Caco-2 (cell line): ENCODE measurements around the gene DEFB129. TPM values are rescaled to one million over a fixed set of nuclear protein-coding genes. Genes with fewer than 3 reads are reported as not detected.

ENCODE experiments used
- BruUV-seq: library from RNA; stranded (reverse); fragments of 400-500 nt; replicated peaks from 2 replicates; lab custom pipeline; 2021; lab: Mats Ljungman, UMichigan
- CTCF ChIA-PET: fragments of 300-600 bp; sonication (Branson Sonifier 250); formaldehyde crosslinking; loops from one replicate; lab custom pipeline; 2022; ENCODE audit warnings: antibody characterized with exemption; lab: Charles Lee
- POLR2A ChIA-PET: fragments of 300-600 bp; sonication (Branson Sonifier 250); formaldehyde crosslinking; loops from one replicate; lab custom pipeline; 2022; ENCODE audit warnings: antibody characterized with exemption; lab: Charles Lee
- DNase-seq, 2 experiments: peaks; one replicate each; pipeline versions ENCODE4 v3.0.0 to v3.0.0-alpha.2; 2020 to 2022
- H3K27me3 ChIP-seq: replicated peaks from 2 replicates; pipeline ENCODE4 v1.6.0; 2011; ENCODE audit warnings: low read length; ENCODE audit not compliant: control insufficient read depth, insufficient read depth
- H3K36me3 ChIP-seq: 2 replicates; pipeline ENCODE4 v1.5.1; 2011; ENCODE audit warnings: low read length; ENCODE audit not compliant: control insufficient read depth, insufficient read depth
- H3K4me1 ChIP-seq: fragments of 250-450 bp; sonication (Bioruptor Pico); 2 replicates; pipeline ENCODE4 v1.5.1; 2020; ENCODE audit warnings: mild to moderate bottlenecking
- H3K4me3 ChIP-seq: 2 replicates; pipeline ENCODE4 v1.5.1; 2011; ENCODE audit warnings: low read depth, mild to moderate bottlenecking, control low read depth, low read length
- H3K9me3 ChIP-seq: fragments of 250-450 bp; sonication (Bioruptor Pico); 2 replicates; pipeline ENCODE4 v1.5.1; 2020; ENCODE audit warnings: mild to moderate bottlenecking, moderate library complexity
- H3K27ac Mint-ChIP-seq: one replicate; pipeline ENCODE4 v1.8.0; 2022; ENCODE audit warnings: mixed read lengths; ENCODE audit not compliant: unreplicated experiment
- H3K27me3 Mint-ChIP-seq: one replicate; pipeline ENCODE4 v1.8.0; 2022; ENCODE audit warnings: mixed read lengths; ENCODE audit not compliant: insufficient read depth, unreplicated experiment
- H3K36me3 Mint-ChIP-seq: one replicate; pipeline ENCODE4 v1.8.0; 2022; ENCODE audit warnings: mild to moderate bottlenecking, mixed read lengths; ENCODE audit not compliant: insufficient read depth, unreplicated experiment
- H3K4me1 Mint-ChIP-seq: one replicate; pipeline ENCODE4 v1.8.0; 2022; ENCODE audit warnings: low read depth, mixed read lengths; ENCODE audit not compliant: unreplicated experiment
- H3K4me3 Mint-ChIP-seq: one replicate; pipeline ENCODE4 v1.8.0; 2022; ENCODE audit warnings: mild to moderate bottlenecking, moderate library complexity, mixed read lengths; ENCODE audit not compliant: unreplicated experiment
- H3K9me3 Mint-ChIP-seq: one replicate; pipeline ENCODE4 v1.8.0; 2022; ENCODE audit warnings: mixed read lengths; ENCODE audit not compliant: unreplicated experiment
- CTCF ChIP-seq, 2 experiments: fragments of 200-600 bp in 1 of 2; IDR thresholded peaks; 1 replicate in 1 of 2; 2 replicates in 1 of 2; pipeline versions ENCODE4 v1.5.1 to v1.8.0; 2011 to 2022; ENCODE audit warnings: antibody characterized with exemption in 1 of 2, control low read depth in 1 of 2, inconsistent platforms in 1 of 2, low read depth in 1 of 2, low read length in 1 of 2, mild to moderate bottlenecking in 1 of 2, moderate library complexity in 1 of 2; ENCODE audit not compliant: insufficient read depth in 1 of 2, severe bottlenecking in 1 of 2, unreplicated experiment in 1 of 2
- intact Hi-C: fragments of 100-400 bp; cut with micrococcal nuclease; formaldehyde crosslinking; loops from one replicate; pipeline ENCODE4 v1.10.0; 2022; ENCODE audit not compliant: unreplicated experiment
- total RNA-seq: library from RNA; stranded (reverse); gene quantifications from 2 replicates; pipeline ENCODE4 v1.2.3, GENCODE V29; 2022

DEFB129 gene
- total RNA-seq, 1 experiment from 2014 or later = not detected

- no peak for TF ChIP-seq CTCF (IDR thresholded peaks at IDR 0.05; ENCODE audit: insufficient read depth in 1 of 2, low read depth in 1 of 2, low read length in 1 of 2, severe bottlenecking in 1 of 2, unreplicated experiment in 1 of 2)
- no peaks in the 10 kb centered on the region for H3K4me1 Mint-ChIP-seq
- intact Hi-C loops = no loop called here
- BruUV-seq = no TSS peak
- ChIA-PET CTCF (no interaction called here), POLR2A (no interaction called here)
- H3K4me3 Mint-ChIP-seq = no peak within 1 kb of the TSS
- Histone ChIP-seq H3K27me3 (no peaks in the 10 kb centered on the region), H3K9me3 (peaks cover 18% of the 10 kb centered on the region), H3K4me3 (no peak within 1 kb of the TSS), H3K4me1 (peaks cover 8% of the 10 kb centered on the region), H3K36me3 (no peaks in the 10 kb centered on the region)
- no peaks in the 10 kb centered on the region for H3K27me3 Mint-ChIP-seq
- H3K36me3 Mint-ChIP-seq = no peaks in the 10 kb centered on the region
- peaks cover 11% of the 10 kb centered on the region for H3K9me3 Mint-ChIP-seq
- H3K27ac Mint-ChIP-seq = no peak within 1 kb of the TSS
- DNase-seq = no peak
Observed at GRCh38 chr20:257419-257818, 30.4 kb downstream of the DEFB129 start, which contains the start of gene DEFB132. Gene DEFB132, plus strand, starts transcription at chr20:257724. Its CDS starts 55 bp downstream, at chr20:257779.

- intact Hi-C loops = no loop called here
Observed at GRCh38 chr20:258269-258858, 31.3 kb downstream of the DEFB129 start.

DNA sequence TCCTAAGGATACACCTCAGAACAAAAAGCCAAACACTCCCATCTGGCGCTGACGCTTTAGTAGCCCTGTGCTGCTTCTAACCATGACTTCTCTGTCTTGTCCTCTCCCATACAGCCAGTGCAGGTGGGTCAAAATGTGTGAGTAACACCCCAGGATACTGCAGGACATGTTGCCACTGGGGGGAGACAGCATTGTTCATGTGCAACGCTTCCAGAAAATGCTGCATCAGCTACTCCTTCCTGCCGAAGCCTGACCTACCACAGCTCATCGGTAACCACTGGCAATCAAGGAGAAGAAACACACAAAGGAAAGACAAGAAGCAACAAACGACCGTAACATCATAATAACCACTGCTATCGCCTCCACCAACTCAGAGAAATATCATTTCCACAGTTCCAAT, 31.9 kb downstream of the DEFB129 start:
- Histone ChIP-seq H3K27me3 (no peaks in the 10 kb centered on the region), H3K36me3 (no peaks in the 10 kb centered on the region), H3K4me1 (no peaks in the 10 kb centered on the region; the same call in 1 of the 2 replicates), H3K4me3 (no peak overlapping the region), H3K9me3 (peaks cover 10% of the 10 kb centered on the region; the same call in 1 of the 2 replicates)
- Mint-ChIP-seq H3K4me3 (no peak overlapping the region), H3K36me3 (no peaks in the 10 kb centered on the region), H3K9me3 (peaks cover 4% of the 10 kb centered on the region), H3K4me1 (no peaks in the 10 kb centered on the region), H3K27ac (no peak overlapping the region), H3K27me3 (no peaks in the 10 kb centered on the region)
- peak in 1 of 2 experiments; percentile 22 for DNase-seq
- CTCF ChIA-PET = interaction anchor here (0.5 to 0.6 kb wide), 2 partner anchors 9 to 95 kb away, joined by 3 read pairs; no protein-coding TSS in a partner anchor
- intact Hi-C loops = no loop called here
- POLR2A ChIA-PET = interaction anchor here (0.6 kb wide), 1 partner anchor 39 kb away, joined by 4 read pairs; no protein-coding TSS in a partner anchor
- no TSS peak for BruUV-seq
- peak in 1 of 2 experiments; percentile 38 for TF ChIP-seq CTCF (IDR thresholded peaks at IDR 0.05; ENCODE audit: insufficient read depth in 1 of 2, low read depth in 1 of 2, low read length in 1 of 2, severe bottlenecking in 1 of 2, unreplicated experiment in 1 of 2)

More at GRCh38 chr20:258269-258858, 31.3 kb downstream of the DEFB129 start:
- BruUV-seq = no TSS peak
- H3K27ac Mint-ChIP-seq = no peak overlapping the region
- H3K9me3 Mint-ChIP-seq = peaks cover 10% of the 10 kb centered on the region
- H3K4me3 Mint-ChIP-seq = no peak overlapping the region
- Histone ChIP-seq H3K4me1 (peaks cover 1% of the 10 kb centered on the region), H3K36me3 (no peaks in the 10 kb centered on the region), H3K9me3 (peaks cover 10% of the 10 kb centered on the region), H3K27me3 (no peaks in the 10 kb centered on the region), H3K4me3 (no peak overlapping the region)
- H3K27me3 Mint-ChIP-seq = no peaks in the 10 kb centered on the region
- POLR2A ChIA-PET = interaction anchor here (0.6 kb wide), 1 partner anchor 40 kb away, joined by 4 read pairs; no protein-coding TSS in a partner anchor
- no peak for TF ChIP-seq CTCF (IDR thresholded peaks at IDR 0.05; ENCODE audit: insufficient read depth in 1 of 2, low read depth in 1 of 2, low read length in 1 of 2, severe bottlenecking in 1 of 2, unreplicated experiment in 1 of 2)
- CTCF ChIA-PET = interaction anchor here (0.5 to 0.6 kb wide), 2 partner anchors 10 to 96 kb away, joined by 3 read pairs; no protein-coding TSS in a partner anchor
- no peak for DNase-seq
- H3K36me3 Mint-ChIP-seq = no peaks in the 10 kb centered on the region
- no peaks in the 10 kb centered on the region for H3K4me1 Mint-ChIP-seq
